GM18951 (cell line): ENCODE measurements around the gene PCBP4.
A peak's percentile ranks its signal among the peaks of the same experiment; 100 is the strongest.
"Not testable (repeated sequence)": the region's sequence is repeated elsewhere in the genome, so short reads cannot be mapped to it uniquely, and the experiment has no call there.

ENCODE experiments used
- POLR2A ChIP-seq: IDR thresholded peaks from 4 replicates; pipeline ENCODE4 v1.6.1; 2011; ENCODE audit warnings: mild to moderate bottlenecking; ENCODE audit not compliant: insufficient read length, insufficient read depth; ENCODE audit errors: extremely low read depth
- in situ Hi-C: fragments of 300-500 bp; cut with MboI; formaldehyde crosslinking; loops from one replicate; pipeline ENCODE4 v1.12.0; 2022; ENCODE audit warnings: low sequenced_read_pairs, mixed read lengths, inconsistent platforms; ENCODE audit not compliant: unreplicated experiment

PCBP4 gene

GRCh38 chr3:52002748-52003147, 35.5 kb upstream of the PCBP4 start:
- no peak for TF ChIP-seq POLR2A
- in situ Hi-C loops = loop anchor here (5.0 kb wide), 1 partner anchor 140 kb away; no protein-coding TSS in a partner anchor

- in situ Hi-C loops = loop anchor here (5.0 kb wide), 1 partner anchor 141 kb away; no protein-coding TSS in a partner anchor
- no peak for TF ChIP-seq POLR2A
Measured at GRCh38 chr3:52001443-52001974, 34.3 kb upstream of the PCBP4 start.

DNA sequence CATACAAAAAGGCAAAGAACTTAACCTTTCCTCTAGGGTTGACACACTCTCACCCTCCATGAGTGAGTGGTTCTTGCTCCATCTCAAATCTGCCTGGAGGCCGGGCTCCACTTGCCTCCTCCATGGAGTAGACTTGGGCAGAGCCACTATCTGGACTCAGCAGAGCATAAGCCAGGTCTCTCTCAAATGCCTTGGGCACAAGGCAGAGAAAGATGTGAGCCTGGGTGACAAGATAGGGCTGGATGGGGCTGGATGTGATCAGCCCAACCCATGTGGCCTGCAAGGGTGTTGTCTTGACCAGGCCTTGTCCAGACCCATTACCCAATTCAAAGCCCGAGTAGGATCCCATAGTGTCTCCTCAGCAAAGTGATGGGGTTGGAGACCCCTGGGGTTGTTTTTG, 32.6 kb upstream of the PCBP4 start:
- no peak for TF ChIP-seq POLR2A
- in situ Hi-C loops = loop anchor here (5.0 kb wide), 1 partner anchor 142 kb away; no protein-coding TSS in a partner anchor

GRCh38 chr3:51998774-51999173, 31.5 kb upstream of the PCBP4 start:
- in situ Hi-C loops = no loop called here
- no peak for TF ChIP-seq POLR2A

DNA sequence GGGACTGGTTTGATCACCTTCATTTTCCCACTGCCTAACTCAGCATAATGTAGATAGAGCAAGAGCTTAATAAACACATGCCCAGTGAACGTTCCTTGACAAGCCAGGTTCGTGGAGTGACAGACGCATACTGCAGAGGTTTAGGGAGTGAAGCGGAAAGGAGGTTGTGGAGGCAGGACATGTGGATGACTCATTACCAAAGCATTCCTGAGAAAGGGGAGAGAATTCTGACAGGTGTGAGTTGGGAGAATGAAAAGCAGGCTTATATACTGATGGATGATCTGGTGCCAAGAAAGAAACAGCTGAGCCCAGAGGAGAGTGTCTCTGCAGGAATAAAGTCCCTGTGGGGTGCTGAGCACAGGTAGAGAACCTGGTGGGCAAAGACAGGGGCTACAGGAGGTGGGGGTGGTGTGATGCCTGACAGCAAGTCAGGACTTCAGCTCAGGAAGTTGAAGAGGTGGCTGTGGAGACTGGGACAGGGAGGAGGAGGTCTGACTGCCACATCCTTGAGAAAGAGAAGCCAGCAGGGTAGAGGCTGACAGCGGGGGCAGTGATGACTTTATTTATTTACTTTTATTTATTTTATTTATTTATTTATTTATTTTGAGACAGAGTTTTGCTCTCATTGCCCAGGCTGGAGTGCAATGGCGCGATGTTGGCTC, 30.8 kb upstream of the PCBP4 start:
- in situ Hi-C loops = no loop called here
- no peak for TF ChIP-seq POLR2A

GRCh38 chr3:51997172-51997571, 29.9 kb upstream of the PCBP4 start:
- no peak for TF ChIP-seq POLR2A
- in situ Hi-C loops = no loop called here

DNA sequence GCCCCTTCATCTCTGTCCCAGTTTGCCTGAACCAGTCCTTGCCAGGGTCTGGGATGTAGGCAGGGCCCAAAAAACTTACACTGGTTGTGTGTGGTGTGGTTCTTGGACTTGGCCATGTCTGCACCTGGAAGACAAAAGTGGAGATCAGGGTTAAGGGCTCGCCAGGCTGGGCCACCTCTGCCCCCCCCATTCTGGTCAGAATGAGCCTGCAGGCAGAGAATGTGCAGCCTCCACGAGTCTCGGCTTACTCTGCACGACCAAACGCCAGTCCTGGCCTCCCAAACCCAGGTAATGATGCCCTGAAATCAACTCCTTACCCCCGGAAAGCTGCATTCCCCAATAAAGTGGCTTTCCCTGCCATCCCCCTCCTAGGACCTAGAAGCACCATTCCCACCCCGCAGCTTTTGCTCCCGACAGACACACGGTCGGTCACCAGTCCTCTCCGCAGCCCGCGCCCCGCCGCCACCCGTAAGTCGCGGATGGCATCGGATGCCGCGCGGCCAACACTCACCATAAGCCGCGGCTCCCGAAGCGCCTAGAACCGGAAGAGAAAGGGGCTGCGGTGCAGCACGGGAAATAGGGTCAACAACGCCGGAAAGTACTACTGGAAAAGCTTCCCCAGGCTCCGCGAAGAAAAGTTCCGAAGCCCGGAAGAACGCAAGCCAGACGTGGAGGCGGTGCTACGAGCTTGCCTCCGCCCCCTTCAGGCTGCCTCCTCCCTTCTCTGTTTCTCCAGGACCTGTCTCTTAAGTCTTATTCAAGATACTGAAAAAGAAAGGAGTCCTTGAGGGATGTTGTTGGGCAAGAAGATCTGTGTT, 28.3 kb upstream of the PCBP4 start, which contains the start of gene RPL29:
Gene RPL29 (minus strand): TSS at position 550 of the 818 bp plus-strand sequence. CDS start 434 bp downstream, at position 116.
- peak; percentile 97 for TF ChIP-seq POLR2A

GRCh38 chr3:51994530-51994929, 27.3 kb upstream of the PCBP4 start:
- TF ChIP-seq POLR2A = no peak
- in situ Hi-C loops = no loop called here

More for the DNA sequence above, 28.3 kb upstream of the PCBP4 start, which contains the start of gene RPL29:
- in situ Hi-C loops = no loop called here

DNA sequence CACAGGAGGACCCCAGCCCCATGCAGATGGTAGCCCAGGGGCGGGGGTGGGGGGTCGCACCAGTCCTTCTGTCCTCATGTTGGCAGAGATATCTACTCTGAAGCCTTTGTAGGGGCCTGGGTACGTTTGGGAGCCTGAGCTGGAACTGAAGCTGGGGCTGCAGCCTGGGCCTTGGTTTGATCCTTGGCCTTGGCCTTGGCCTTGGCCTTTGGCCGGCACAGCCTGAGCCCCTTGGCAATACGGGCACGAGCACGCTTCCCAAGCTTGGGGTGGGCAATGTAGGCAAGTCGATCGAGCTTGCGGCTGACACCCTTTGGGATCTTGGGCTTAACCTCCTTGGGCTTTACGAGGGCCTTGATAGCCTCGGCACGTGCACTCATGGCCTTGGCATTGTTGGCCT, 26.4 kb upstream of the PCBP4 start:
- in situ Hi-C loops = not testable (repeated sequence)

GRCh38 chr3:51992017-51992682, 24.9 kb upstream of the PCBP4 start:
- in situ Hi-C loops = no loop called here

GRCh38 chr3:51990501-51990971, 23.3 kb upstream of the PCBP4 start:
- in situ Hi-C loops = not testable (repeated sequence)

More at GRCh38 chr3:51992017-51992682, 24.9 kb upstream of the PCBP4 start:
- TF ChIP-seq POLR2A = peak; percentile 27

DNA sequence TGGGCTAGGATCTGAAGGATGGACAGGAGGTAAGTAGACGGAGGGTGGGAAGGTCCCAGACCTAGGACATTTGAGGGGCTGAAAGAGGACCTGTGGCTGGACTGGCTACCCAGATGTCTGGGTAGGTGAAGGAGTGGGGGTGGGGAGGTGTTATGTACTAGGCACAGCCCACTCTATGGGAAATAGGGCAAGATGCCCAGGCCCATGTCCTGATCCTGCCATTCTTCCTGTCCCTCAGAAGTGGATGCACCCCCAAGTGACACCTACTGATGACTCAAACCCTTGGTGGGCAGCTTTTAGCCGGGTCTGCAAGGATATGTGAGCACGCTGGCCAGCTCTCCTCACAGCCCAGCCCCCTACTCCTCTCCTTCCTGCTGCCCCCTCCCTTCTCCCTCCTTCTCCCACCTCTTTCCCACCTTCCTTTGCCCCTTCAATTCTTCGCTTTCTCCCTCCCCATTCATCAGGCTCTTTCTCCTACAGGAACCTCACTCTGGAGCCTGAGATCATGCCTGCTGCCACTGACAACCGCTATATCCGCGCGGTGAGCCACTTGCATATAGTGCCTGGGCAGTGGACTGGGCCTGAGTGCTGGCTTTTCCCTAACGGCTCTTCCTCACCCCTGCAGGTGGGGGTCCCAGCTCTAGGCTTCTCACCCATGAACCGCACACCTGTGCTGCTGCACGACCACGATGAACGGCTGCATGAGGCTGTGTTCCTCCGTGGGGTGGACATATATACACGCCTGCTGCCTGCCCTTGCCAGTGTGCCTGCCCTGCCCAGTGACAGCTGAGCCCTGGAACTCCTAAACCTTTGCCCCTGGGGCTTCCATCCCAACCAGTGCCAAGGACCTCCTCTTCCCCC, 21.3 kb upstream of the PCBP4 start:
- in situ Hi-C loops = no loop called here
- peak; percentile 31 for TF ChIP-seq POLR2A
